Measurements from ENCODE around the gene CALCB. TPM values are rescaled to one million over a fixed set of nuclear protein-coding genes. Genes with fewer than 3 reads are reported as not detected.
"Not testable (repeated sequence)": the region's sequence is repeated elsewhere in the genome, so short reads cannot be mapped to it uniquely, and the experiment has no call there.

The CALCB gene
- total RNA-seq (2022) (1.3 TPM in 1 of 2 replicates, not detected in the other), Bru-seq, nascent RNA (percentile 7 among the genes with signal in this experiment), BruChase-seq, experiment 1, labeled RNA remaining after a 6-hour chase (percentile 6 among the genes with signal in this experiment), BruChase-seq, experiment 2, labeled RNA remaining after a 2-hour chase (percentile 5 among the genes with signal in this experiment)
- long read RNA-seq, partial matches to known transcripts: 0 of 2 reads
- long read RNA-seq, other reads (novel, unspliced or antisense): 0 of 2 reads

DNA sequence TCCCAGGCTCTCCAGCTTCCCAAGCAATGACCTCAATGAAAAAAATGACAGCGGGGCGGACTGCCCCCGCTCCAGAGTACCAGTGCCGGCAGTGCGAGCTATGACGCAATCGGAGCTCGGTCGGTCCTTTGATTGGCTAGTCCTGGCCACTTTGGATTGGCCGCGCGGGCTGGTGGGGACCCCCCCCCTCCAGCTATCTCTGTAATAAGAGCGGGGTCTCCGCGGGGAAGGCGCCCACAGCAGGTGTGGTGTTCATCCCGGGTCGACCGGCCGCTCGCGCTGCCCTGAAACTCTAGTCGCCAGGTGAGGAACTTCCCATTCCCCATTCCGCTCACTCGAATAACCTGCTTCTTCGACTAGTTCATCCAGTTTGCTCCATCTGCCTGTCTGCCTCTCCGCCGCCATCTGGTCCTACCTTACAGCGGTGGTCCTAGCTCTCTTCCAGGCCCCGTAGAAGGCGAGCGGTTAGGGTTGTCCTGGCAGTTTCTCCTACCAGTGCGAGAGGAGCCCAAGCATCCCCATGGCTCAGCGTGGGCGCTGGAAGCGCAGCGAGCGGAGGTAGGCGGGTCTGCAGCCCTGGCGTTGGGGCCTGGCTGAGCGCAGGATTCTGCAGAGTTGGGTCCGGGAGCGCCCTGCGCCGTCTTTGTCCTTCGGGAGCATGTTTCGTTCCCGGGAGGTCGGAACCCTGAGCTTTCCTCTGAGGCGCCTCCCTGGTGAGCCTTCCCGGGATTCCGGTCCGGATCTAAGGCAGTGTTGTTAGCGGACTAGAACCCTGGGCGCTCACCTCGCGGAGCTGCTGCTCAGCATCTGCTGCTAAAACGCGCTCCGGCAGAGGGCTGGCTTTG is at the start of gene CALCB:
Gene CALCB (plus strand): TSS at position 233 of the 845 bp plus-strand sequence. CDS start 1,126 bp downstream, outside the sequence.
- Mint-ChIP-seq H3K27ac (ENCODE audit: unreplicated experiment) (no peak within 1 kb of the TSS), H3K36me3 (ENCODE audit: insufficient read depth, unreplicated experiment) (peaks cover 14% of the 10 kb centered on the region), H3K4me1 (ENCODE audit: low read depth, unreplicated experiment) (peaks cover 17% of the 10 kb centered on the region), H3K4me3 (ENCODE audit: low read depth, unreplicated experiment) (peak within 1 kb of the TSS; percentile 78), H3K9me3 (ENCODE audit: low read depth, unreplicated experiment) (no peaks in the 10 kb centered on the region), H3K27me3 (ENCODE audit: unreplicated experiment) (peaks cover 70% of the 10 kb centered on the region)
- intact Hi-C loops (cut with micrococcal nuclease; ENCODE audit: unreplicated experiment): loop anchor here (1.0 to 5.0 kb wide), 3 partner anchors 36 to 283 kb away; no protein-coding TSS in a partner anchor
- no peak for TF ChIP-seq CTCF (IDR thresholded peaks at IDR 0.05; ENCODE audit: unreplicated experiment)
- CTCF ChIA-PET: interaction anchor here (0.7 to 5.0 kb wide), 5 partner anchors 11 to 1479 kb away, joined by 3 to 84 read pairs (median 7); no protein-coding TSS in a partner anchor
- no TSS peak for BruUV-seq (replicated peaks)
- peak; percentile 33 for DNase-seq

- no TSS peak for BruUV-seq (replicated peaks)
- Mint-ChIP-seq H3K4me1 (ENCODE audit: low read depth, unreplicated experiment) (no peaks in the 10 kb centered on the region), H3K9me3 (ENCODE audit: low read depth, unreplicated experiment) (peaks cover 7% of the 10 kb centered on the region), H3K4me3 (ENCODE audit: low read depth, unreplicated experiment) (no peak overlapping the region), H3K27ac (ENCODE audit: unreplicated experiment) (no peak overlapping the region), H3K27me3 (ENCODE audit: unreplicated experiment) (peaks cover 37% of the 10 kb centered on the region), H3K36me3 (ENCODE audit: insufficient read depth, unreplicated experiment) (no peaks in the 10 kb centered on the region)
- DNase-seq: no peak
- CTCF ChIA-PET: interaction anchor here (0.5 kb wide), 1 partner anchor 313 kb away, joined by 8 read pairs; no protein-coding TSS in a partner anchor
- intact Hi-C loops (cut with micrococcal nuclease; ENCODE audit: unreplicated experiment): no loop called here
- TF ChIP-seq CTCF (IDR thresholded peaks at IDR 0.05; ENCODE audit: unreplicated experiment): no peak
These were observed 46.4 kb upstream of the CALCB start for GRCh38 chr11:15027011-15027410.

DNA sequence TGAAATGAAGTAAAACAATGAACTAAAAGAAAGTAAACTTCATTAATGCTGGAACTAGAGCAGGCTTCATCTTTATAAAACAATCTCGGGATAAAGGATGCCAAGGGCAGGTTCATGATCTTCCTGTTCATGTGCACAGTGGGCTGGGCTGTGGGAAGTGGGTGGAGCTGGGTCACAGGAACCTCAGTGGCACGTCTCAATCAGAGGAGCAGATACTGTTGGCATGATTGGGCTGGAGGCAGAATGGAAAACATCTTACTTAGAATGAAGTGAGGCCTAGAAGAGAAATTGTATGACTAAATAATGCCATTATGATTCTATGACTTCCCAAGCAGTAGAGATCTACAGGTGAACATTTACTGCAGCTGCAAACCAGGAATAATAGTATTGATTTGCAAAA is 45.4 kb upstream of the CALCB start:
- Mint-ChIP-seq H3K27me3 (ENCODE audit: unreplicated experiment) (peaks cover 42% of the 10 kb centered on the region), H3K4me3 (ENCODE audit: low read depth, unreplicated experiment) (no peak overlapping the region), H3K36me3 (ENCODE audit: insufficient read depth, unreplicated experiment) (no peaks in the 10 kb centered on the region), H3K9me3 (ENCODE audit: low read depth, unreplicated experiment) (peaks cover 7% of the 10 kb centered on the region), H3K4me1 (ENCODE audit: low read depth, unreplicated experiment) (no peaks in the 10 kb centered on the region), H3K27ac (ENCODE audit: unreplicated experiment) (no peak overlapping the region)
- CTCF ChIA-PET: no interaction called here
- intact Hi-C loops (cut with micrococcal nuclease; ENCODE audit: unreplicated experiment): no loop called here
- TF ChIP-seq CTCF (IDR thresholded peaks at IDR 0.05; ENCODE audit: unreplicated experiment): no peak
- BruUV-seq (replicated peaks): no TSS peak
- DNase-seq: no peak

DNA sequence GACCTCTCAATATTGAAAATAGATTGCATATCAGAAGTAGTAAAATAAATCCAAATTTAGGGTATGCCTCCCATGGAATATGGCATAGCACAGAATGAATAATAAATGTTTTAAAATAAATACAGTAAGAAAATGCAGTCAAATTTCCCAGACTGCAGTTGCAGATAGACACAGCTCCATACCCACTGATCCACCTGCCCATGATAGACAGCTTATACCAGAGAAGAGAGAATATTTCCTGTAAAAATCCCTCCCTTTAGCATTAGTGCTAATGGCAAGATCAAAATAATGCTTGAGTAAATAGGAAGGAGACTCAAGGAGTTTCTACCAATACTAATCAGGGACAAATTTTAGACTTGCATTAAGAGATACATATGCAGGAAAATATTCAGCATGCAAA is 45.0 kb upstream of the CALCB start:
- no peak for DNase-seq
- BruUV-seq (replicated peaks): no TSS peak
- Mint-ChIP-seq H3K4me3 (ENCODE audit: low read depth, unreplicated experiment) (no peak overlapping the region), H3K9me3 (ENCODE audit: low read depth, unreplicated experiment) (peaks cover 7% of the 10 kb centered on the region), H3K27ac (ENCODE audit: unreplicated experiment) (no peak overlapping the region), H3K4me1 (ENCODE audit: low read depth, unreplicated experiment) (no peaks in the 10 kb centered on the region), H3K36me3 (ENCODE audit: insufficient read depth, unreplicated experiment) (no peaks in the 10 kb centered on the region), H3K27me3 (ENCODE audit: unreplicated experiment) (peaks cover 46% of the 10 kb centered on the region)
- no peak for TF ChIP-seq CTCF (IDR thresholded peaks at IDR 0.05; ENCODE audit: unreplicated experiment)
- CTCF ChIA-PET: no interaction called here
- intact Hi-C loops (cut with micrococcal nuclease; ENCODE audit: unreplicated experiment): no loop called here

- H3K4me1 Mint-ChIP-seq (ENCODE audit: low read depth, unreplicated experiment); H3K4me3 Mint-ChIP-seq (ENCODE audit: low read depth, unreplicated experiment): not testable (repeated sequence)
These were observed 41.4 kb upstream of the CALCB start for GRCh38 chr11:15031945-15032344.

More at GRCh38 chr11:15031945-15032344, 41.4 kb upstream of the CALCB start:
- H3K36me3 Mint-ChIP-seq (ENCODE audit: insufficient read depth, unreplicated experiment); CTCF ChIA-PET; H3K9me3 Mint-ChIP-seq (ENCODE audit: low read depth, unreplicated experiment); intact Hi-C loops (cut with micrococcal nuclease; ENCODE audit: unreplicated experiment); DNase-seq; H3K27ac Mint-ChIP-seq (ENCODE audit: unreplicated experiment); BruUV-seq (replicated peaks): not testable (repeated sequence)
- peaks cover 33% of the 10 kb centered on the region for H3K27me3 Mint-ChIP-seq (ENCODE audit: unreplicated experiment)
